Measurements from ENCODE around the gene DTNB. TPM values are rescaled to one million over a fixed set of nuclear protein-coding genes. Genes with fewer than 3 reads are reported as not detected.
A peak's percentile ranks its signal among the peaks of the same experiment; 100 is the strongest.

The DTNB gene
- total RNA-seq, 1 donor from 2014 or later = 12.0 TPM

DNA sequence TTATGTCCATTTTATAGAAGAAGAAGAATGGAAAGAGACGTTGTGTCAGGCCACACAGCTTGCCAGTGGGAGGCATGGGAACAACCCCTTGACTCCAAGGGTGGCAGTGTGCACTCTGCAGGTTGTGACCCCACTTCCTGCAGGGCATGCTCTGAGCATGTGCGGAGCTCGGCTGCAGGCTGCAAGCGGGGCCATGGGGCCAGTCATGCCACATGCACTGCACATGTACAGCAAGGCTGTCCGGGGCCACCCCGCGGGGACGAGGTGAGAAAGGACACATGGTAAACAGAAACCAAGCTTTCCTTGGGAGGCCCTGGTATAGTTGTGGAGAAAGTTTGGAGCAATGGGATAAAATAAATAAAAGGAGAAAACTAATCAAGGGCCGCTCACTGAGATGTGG is 284.2 kb downstream of the DTNB start:
- no peak for DNase-seq (ENCODE audit: low spot score)
- Mint-ChIP-seq H3K27ac (ENCODE audit: unreplicated experiment) (no peak overlapping the region), H3K4me1 (ENCODE audit: unreplicated experiment) (no peaks in the 10 kb centered on the region), H3K9me3 (ENCODE audit: unreplicated experiment) (no peaks in the 10 kb centered on the region), H3K4me3 (ENCODE audit: unreplicated experiment) (no peak overlapping the region), H3K36me3 (ENCODE audit: low read depth, unreplicated experiment) (no peaks in the 10 kb centered on the region), H3K27me3 (ENCODE audit: unreplicated experiment) (peaks cover 2% of the 10 kb centered on the region)
- TF ChIP-seq, protein P1, sequence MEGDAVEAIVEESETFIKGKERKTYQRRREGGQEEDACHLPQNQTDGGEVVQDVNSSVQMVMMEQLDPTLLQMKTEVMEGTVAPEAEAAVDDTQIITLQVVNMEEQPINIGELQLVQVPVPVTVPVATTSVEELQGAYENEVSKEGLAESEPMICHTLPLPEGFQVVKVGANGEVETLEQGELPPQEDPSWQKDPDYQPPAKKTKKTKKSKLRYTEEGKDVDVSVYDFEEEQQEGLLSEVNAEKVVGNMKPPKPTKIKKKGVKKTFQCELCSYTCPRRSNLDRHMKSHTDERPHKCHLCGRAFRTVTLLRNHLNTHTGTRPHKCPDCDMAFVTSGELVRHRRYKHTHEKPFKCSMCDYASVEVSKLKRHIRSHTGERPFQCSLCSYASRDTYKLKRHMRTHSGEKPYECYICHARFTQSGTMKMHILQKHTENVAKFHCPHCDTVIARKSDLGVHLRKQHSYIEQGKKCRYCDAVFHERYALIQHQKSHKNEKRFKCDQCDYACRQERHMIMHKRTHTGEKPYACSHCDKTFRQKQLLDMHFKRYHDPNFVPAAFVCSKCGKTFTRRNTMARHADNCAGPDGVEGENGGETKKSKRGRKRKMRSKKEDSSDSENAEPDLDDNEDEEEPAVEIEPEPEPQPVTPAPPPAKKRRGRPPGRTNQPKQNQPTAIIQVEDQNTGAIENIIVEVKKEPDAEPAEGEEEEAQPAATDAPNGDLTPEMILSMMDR (IDR thresholded peaks at IDR 0.05; ENCODE audit: unreplicated experiment) = no peak

DNA sequence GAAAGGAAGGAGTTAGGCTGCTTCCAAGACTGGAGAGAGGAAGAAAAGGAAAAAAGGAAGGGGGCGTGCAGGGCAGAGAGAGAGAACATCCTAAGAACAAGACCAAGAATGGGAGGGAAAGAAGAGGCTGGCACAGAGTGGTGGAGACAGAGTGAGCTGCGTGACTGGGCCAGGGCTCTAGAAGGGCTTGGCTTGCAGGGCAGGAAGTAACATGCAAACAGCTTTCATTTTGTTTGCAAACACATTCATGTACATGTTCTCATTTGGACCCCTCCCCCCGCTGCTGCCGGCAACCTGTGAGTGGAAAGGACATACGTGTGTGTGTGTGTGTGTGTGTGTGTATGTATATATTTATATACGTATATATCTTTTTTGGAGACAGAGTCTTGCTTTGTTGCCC is 284.9 kb downstream of the DTNB start:
- no peaks in the 10 kb centered on the region for H3K36me3 Mint-ChIP-seq (ENCODE audit: low read depth, unreplicated experiment)
- H3K27me3 Mint-ChIP-seq (ENCODE audit: unreplicated experiment) = peaks cover 2% of the 10 kb centered on the region
- H3K27ac Mint-ChIP-seq (ENCODE audit: unreplicated experiment) = no peak overlapping the region
- H3K9me3 Mint-ChIP-seq (ENCODE audit: unreplicated experiment) = no peaks in the 10 kb centered on the region
- no peak for DNase-seq (ENCODE audit: low spot score)
- no peaks in the 10 kb centered on the region for H3K4me1 Mint-ChIP-seq (ENCODE audit: unreplicated experiment)
- H3K4me3 Mint-ChIP-seq (ENCODE audit: unreplicated experiment) = no peak overlapping the region
- TF ChIP-seq, protein P1 (IDR thresholded peaks at IDR 0.05; ENCODE audit: unreplicated experiment) = no peak

DNA sequence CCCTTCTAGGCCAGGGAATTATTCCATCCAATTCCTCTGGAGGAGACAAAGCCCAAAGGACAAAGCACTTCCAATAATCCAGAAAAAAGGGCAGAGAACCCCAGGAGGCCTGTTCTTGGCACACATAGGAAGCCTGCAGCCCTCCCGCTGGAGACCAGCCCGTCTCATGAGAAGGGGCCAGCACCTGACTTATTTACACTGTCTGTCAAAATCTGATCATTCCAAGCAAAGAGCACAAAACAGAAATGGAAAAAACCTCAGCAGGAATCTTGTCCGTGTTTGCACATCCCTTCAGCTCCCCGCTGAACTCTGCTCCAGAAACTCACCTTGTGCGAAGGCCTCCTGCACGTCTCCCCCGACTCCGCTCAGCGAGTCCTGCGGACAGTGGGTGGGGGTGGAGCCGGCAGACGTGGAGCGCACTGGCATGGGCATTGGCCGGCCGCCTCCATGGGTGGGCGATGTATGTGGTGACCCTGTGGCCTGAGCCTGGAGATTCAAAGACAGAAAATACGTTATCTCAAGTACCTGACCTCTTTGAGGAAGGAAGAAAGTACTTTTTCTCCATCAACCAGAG is 285.4 kb downstream of the DTNB start:
- Mint-ChIP-seq H3K4me1 (ENCODE audit: unreplicated experiment) (no peaks in the 10 kb centered on the region), H3K4me3 (ENCODE audit: unreplicated experiment) (no peak overlapping the region), H3K27me3 (ENCODE audit: unreplicated experiment) (peaks cover 2% of the 10 kb centered on the region), H3K36me3 (ENCODE audit: low read depth, unreplicated experiment) (no peaks in the 10 kb centered on the region), H3K9me3 (ENCODE audit: unreplicated experiment) (no peaks in the 10 kb centered on the region), H3K27ac (ENCODE audit: unreplicated experiment) (no peak overlapping the region)
- TF ChIP-seq, protein P1 (IDR thresholded peaks at IDR 0.05; ENCODE audit: unreplicated experiment) = no peak
- DNase-seq (ENCODE audit: low spot score) = no peak

GRCh38 chr2:25386971-25387875 is 286.2 kb downstream of the DTNB start:
- Mint-ChIP-seq H3K4me1 (ENCODE audit: unreplicated experiment) (no peaks in the 10 kb centered on the region), H3K27ac (ENCODE audit: unreplicated experiment) (no peak overlapping the region), H3K36me3 (ENCODE audit: low read depth, unreplicated experiment) (no peaks in the 10 kb centered on the region), H3K9me3 (ENCODE audit: unreplicated experiment) (no peaks in the 10 kb centered on the region), H3K27me3 (ENCODE audit: unreplicated experiment) (peaks cover 2% of the 10 kb centered on the region), H3K4me3 (ENCODE audit: unreplicated experiment) (peak overlapping the region; percentile 2)
- no peak for DNase-seq (ENCODE audit: low spot score)
- TF ChIP-seq, protein P1 (IDR thresholded peaks at IDR 0.05; ENCODE audit: unreplicated experiment) = no peak

DNA sequence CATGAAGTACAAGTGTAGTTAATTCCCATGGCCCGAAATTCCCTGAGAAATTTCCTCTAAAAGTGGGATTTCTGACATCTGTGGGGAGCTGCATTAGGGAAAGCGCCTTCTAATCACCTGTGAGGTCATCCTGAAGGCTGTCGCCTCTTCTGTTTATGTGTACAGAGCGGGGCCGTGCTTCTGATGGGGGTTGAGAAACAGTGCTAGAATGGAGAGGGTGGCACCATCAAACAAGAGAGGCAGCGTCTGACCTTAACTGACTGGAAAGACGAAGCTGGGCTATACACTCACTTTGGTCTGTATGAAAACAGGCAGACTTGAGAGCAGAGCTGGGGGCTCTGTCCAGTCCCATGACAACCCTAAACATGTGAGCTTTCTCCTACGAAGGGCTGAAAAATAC is 287.5 kb downstream of the DTNB start:
- TF ChIP-seq, protein P1 (IDR thresholded peaks at IDR 0.05; ENCODE audit: unreplicated experiment) = no peak
- no peaks in the 10 kb centered on the region for H3K9me3 Mint-ChIP-seq (ENCODE audit: unreplicated experiment)
- H3K27me3 Mint-ChIP-seq (ENCODE audit: unreplicated experiment) = peaks cover 4% of the 10 kb centered on the region
- no peaks in the 10 kb centered on the region for H3K36me3 Mint-ChIP-seq (ENCODE audit: low read depth, unreplicated experiment)
- DNase-seq (ENCODE audit: low spot score) = no peak
- no peaks in the 10 kb centered on the region for H3K4me1 Mint-ChIP-seq (ENCODE audit: unreplicated experiment)
- H3K27ac Mint-ChIP-seq (ENCODE audit: unreplicated experiment) = no peak overlapping the region
- no peak overlapping the region for H3K4me3 Mint-ChIP-seq (ENCODE audit: unreplicated experiment)

Measured in endothelial cell (in vitro differentiated cells).